KMS-11 (cell line): ENCODE measurements around the gene RASGEF1B.

Experiments used
- H2AFZ ChIP-seq: fragments of 200-600 bp; sonication (generic); 2 replicates; pipeline ENCODE4 v1.6.1; 2016; ENCODE audit warnings: antibody characterized with exemption, mixed run types, low read depth
- H3K27ac ChIP-seq: fragments of 200-600 bp; sonication (generic); 2 replicates; pipeline ENCODE4 v1.6.1; 2016; ENCODE audit warnings: mild to moderate bottlenecking, mixed run types
- H3K27me3 ChIP-seq: fragments of 200-600 bp; sonication (generic); 2 replicates; pipeline ENCODE4 v1.6.1; 2017; ENCODE audit warnings: mild to moderate bottlenecking, low read depth, mixed run types, moderate library complexity; ENCODE audit not compliant: insufficient read depth
- H3K36me3 ChIP-seq: fragments of 200-600 bp; sonication (generic); 2 replicates; pipeline ENCODE4 v1.6.1; 2017; ENCODE audit warnings: mild to moderate bottlenecking, mixed run types; ENCODE audit not compliant: insufficient read depth
- H3K4me1 ChIP-seq: fragments of 200-600 bp; sonication (generic); 2 replicates; pipeline ENCODE4 v1.6.1; 2016; ENCODE audit warnings: mild to moderate bottlenecking, low read depth, mixed run types; ENCODE audit not compliant: poor library complexity, severe bottlenecking
- H3K4me2 ChIP-seq: fragments of 200-600 bp; sonication (generic); 2 replicates; pipeline ENCODE4 v1.7.0; 2016; ENCODE audit warnings: mild to moderate bottlenecking, mixed run types
- H3K4me3 ChIP-seq: fragments of 200-600 bp; sonication (generic); IDR thresholded peaks from 2 replicates; pipeline ENCODE4 v1.6.1; 2017; ENCODE audit warnings: low read depth, low read length, mixed read lengths; ENCODE audit not compliant: insufficient read depth
- H3K79me2 ChIP-seq: fragments of 200-600 bp; sonication (generic); 2 replicates; pipeline ENCODE4 v1.6.1; 2016; ENCODE audit warnings: low read depth, mixed run types; ENCODE audit not compliant: insufficient read depth
- H3K9ac ChIP-seq: fragments of 200-600 bp; sonication (generic); 2 replicates; pipeline ENCODE4 v1.6.1; 2016; ENCODE audit warnings: mild to moderate bottlenecking, mixed run types
- H4K20me1 ChIP-seq: fragments of 200-600 bp; sonication (generic); 2 replicates; pipeline ENCODE4 v1.6.1; 2016; ENCODE audit warnings: mild to moderate bottlenecking, mixed run types; ENCODE audit not compliant: insufficient read depth
- TF ChIP-seq, protein P1 (sequence below): fragments of 200-600 bp; sonication (generic); conservative IDR thresholded peaks from 2 replicates; pipeline ENCODE4 v1.6.1; 2017; ENCODE audit warnings: low read depth, mild to moderate bottlenecking, antibody characterized with exemption, low read length, moderate library complexity, mixed read lengths

RASGEF1B gene

DNA sequence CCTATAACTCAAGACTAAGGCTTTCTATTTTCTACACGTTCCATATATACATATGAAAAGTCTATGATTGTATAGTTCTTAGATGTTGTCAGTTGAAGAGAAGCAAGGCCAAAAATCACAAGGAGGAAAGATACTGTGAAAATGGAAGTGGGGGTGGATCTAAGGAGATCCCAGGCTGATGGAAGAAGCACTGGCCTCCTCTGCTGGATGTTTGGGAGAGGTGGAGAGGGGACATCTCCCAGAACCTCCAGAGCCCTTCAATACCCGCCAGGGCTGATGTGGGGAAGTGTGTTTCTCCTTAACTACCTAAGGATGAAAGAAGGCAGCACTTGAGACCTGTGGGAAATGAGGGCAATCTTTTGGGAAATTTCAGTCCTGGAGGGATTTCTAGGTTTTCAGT lies 67.4 kb downstream of the RASGEF1B start:
- no peaks in the 10 kb centered on the region for H3K36me3 ChIP-seq
- H2AFZ ChIP-seq: no peak overlapping the region
- H3K4me2 ChIP-seq: no peak overlapping the region
- no peaks in the 10 kb centered on the region for H4K20me1 ChIP-seq
- TF ChIP-seq, protein P1, sequence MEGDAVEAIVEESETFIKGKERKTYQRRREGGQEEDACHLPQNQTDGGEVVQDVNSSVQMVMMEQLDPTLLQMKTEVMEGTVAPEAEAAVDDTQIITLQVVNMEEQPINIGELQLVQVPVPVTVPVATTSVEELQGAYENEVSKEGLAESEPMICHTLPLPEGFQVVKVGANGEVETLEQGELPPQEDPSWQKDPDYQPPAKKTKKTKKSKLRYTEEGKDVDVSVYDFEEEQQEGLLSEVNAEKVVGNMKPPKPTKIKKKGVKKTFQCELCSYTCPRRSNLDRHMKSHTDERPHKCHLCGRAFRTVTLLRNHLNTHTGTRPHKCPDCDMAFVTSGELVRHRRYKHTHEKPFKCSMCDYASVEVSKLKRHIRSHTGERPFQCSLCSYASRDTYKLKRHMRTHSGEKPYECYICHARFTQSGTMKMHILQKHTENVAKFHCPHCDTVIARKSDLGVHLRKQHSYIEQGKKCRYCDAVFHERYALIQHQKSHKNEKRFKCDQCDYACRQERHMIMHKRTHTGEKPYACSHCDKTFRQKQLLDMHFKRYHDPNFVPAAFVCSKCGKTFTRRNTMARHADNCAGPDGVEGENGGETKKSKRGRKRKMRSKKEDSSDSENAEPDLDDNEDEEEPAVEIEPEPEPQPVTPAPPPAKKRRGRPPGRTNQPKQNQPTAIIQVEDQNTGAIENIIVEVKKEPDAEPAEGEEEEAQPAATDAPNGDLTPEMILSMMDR: no peak
- H3K4me3 ChIP-seq: no peak overlapping the region
- no peaks in the 10 kb centered on the region for H3K79me2 ChIP-seq
- no peaks in the 10 kb centered on the region for H3K27me3 ChIP-seq
- H3K27ac ChIP-seq: no peak overlapping the region
- H3K4me1 ChIP-seq: peaks cover 4% of the 10 kb centered on the region
- no peak overlapping the region for H3K9ac ChIP-seq

DNA sequence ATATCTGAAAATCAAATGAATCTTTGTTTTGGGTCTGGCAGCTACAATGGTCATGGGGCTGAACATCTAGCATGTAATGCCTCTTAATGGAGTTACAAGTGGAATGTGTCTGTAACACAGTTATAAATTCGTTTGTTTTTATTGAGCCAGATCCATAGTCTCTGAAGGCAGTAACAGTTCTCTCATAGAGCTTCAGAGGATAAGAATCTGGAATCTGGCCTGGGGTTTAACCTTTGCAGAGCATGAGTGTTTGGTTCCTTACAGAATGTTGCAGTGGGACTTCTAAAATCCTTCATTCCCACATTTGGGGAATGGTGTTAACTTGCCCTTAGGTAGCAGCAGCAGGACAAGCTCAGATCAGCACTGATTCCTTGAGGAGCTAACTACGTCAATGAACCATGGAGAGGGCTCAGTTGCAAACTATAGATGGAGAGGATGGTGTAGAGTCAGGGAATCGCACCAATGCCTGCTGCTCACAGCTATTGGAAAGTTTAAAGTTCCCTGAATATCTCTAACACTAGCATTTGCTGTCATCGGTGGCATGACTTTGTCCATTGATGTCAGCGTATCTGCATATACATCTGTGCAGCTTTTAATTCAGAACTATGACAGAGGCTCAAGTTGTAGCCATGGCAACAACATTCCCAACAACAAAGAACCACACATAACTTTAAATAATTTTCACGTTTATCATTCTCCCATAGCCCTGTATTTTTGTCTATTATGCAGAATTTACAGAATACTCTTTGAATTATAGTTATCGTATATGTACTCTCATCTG lies 72.2 kb downstream of the RASGEF1B start:
- Histone ChIP-seq H3K27ac (no peak overlapping the region), H2AFZ (no peak overlapping the region), H3K4me3 (no peak overlapping the region), H3K4me2 (no peak overlapping the region), H4K20me1 (no peaks in the 10 kb centered on the region), H3K36me3 (no peaks in the 10 kb centered on the region), H3K4me1 (no peaks in the 10 kb centered on the region), H3K79me2 (no peaks in the 10 kb centered on the region), H3K27me3 (no peaks in the 10 kb centered on the region), H3K9ac (no peak overlapping the region)
- TF ChIP-seq, protein P1: no peak

DNA sequence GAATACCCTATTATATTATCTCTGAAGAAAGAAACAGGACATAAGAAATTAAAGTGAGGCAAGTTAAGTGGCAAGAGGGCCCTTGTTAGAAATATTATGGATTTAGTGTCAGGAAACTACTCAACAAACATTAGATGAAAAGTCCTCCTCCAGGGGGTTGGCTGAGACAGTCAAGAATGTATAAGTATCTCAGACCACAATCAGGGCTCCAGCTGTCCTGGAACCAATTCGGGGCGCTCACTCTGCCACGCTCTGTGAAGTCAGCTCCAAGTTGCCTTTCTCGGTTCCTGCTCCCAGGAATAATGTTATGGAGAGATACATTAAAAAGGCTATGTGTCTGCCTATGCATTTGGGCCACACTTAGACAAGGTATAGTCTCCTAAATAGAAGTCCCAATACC lies 73.3 kb downstream of the RASGEF1B start:
- Histone ChIP-seq H3K36me3 (no peaks in the 10 kb centered on the region), H3K4me1 (no peaks in the 10 kb centered on the region), H3K79me2 (no peaks in the 10 kb centered on the region), H3K9ac (no peak overlapping the region), H3K4me2 (no peak overlapping the region), H2AFZ (no peak overlapping the region), H3K27me3 (no peaks in the 10 kb centered on the region), H3K4me3 (no peak overlapping the region), H3K27ac (no peak overlapping the region), H4K20me1 (no peaks in the 10 kb centered on the region)
- TF ChIP-seq, protein P1: no peak

DNA sequence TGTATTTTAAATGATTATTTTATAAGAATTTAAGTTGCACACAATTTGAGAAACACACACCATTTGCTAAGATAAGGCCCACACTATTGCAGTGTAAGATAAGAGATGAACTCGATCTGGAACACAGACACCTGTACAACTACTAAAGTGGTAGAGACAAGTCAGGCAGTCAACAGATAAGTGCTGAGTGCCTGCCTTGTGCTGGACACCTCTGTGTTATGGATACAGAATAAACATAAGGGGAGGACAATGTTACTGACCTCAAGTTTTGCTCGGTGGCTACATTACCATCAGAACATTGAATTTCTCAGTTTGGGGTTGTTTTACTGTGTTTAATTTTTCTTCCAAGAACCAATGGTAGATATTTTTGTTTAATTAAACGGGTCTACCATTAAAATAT lies 74.1 kb downstream of the RASGEF1B start:
- Histone ChIP-seq H3K27me3 (no peaks in the 10 kb centered on the region), H3K79me2 (no peaks in the 10 kb centered on the region), H4K20me1 (no peaks in the 10 kb centered on the region), H2AFZ (no peak overlapping the region), H3K4me3 (no peak overlapping the region), H3K36me3 (no peaks in the 10 kb centered on the region), H3K4me2 (no peak overlapping the region), H3K4me1 (no peaks in the 10 kb centered on the region), H3K27ac (no peak overlapping the region), H3K9ac (no peak overlapping the region)
- TF ChIP-seq, protein P1: no peak
